Measurements from ENCODE around the gene TPGS2.

The TPGS2 gene

GRCh38 chr18:36808681-36809080 lies 20.1 kb downstream of the TPGS2 start:
- no peak overlapping the region for H3K4me3 Mint-ChIP-seq
- no peak for TF ChIP-seq CTCF (IDR thresholded peaks at IDR 0.05; ENCODE audit: unreplicated experiment in 3 of 3)
- peaks cover 47% of the 10 kb centered on the region for H3K36me3 Mint-ChIP-seq (ENCODE audit: low read depth)
- H3K27me3 Mint-ChIP-seq (ENCODE audit: low read depth): no peaks in the 10 kb centered on the region
- H3K9me3 Mint-ChIP-seq: no peaks in the 10 kb centered on the region
- no peaks in the 10 kb centered on the region for H3K4me1 Mint-ChIP-seq
- no peak overlapping the region for H3K27ac Mint-ChIP-seq

DNA sequence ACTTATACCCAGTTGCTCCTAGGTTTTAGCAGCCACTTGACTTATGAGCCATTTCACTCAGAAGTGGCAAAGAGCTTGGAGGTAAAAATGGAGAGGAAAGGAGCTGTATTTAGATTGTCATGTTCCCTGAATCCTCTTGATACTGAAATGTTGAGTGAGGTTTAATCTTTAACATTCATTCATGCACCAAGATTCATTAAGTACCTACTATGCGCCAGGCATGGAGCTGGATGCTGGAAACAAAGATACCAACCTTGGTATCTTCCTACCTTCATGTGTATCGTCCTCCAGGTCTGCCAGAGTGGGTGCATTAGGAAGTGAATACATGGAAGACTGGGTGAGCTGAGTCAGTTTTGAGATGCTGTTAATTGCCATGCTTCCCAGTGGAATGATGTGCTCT lies 23.7 kb downstream of the TPGS2 start:
- H3K4me1 Mint-ChIP-seq: no peaks in the 10 kb centered on the region
- H3K9me3 Mint-ChIP-seq: peaks cover 3% of the 10 kb centered on the region
- H3K27me3 Mint-ChIP-seq (ENCODE audit: low read depth): no peaks in the 10 kb centered on the region
- no peak overlapping the region for H3K27ac Mint-ChIP-seq
- H3K36me3 Mint-ChIP-seq (ENCODE audit: low read depth): peaks cover 72% of the 10 kb centered on the region
- TF ChIP-seq CTCF (IDR thresholded peaks at IDR 0.05; ENCODE audit: unreplicated experiment in 3 of 3): no peak
- H3K4me3 Mint-ChIP-seq: no peak overlapping the region

- no peak overlapping the region for H3K4me3 Mint-ChIP-seq
- no peaks in the 10 kb centered on the region for H3K4me1 Mint-ChIP-seq
- no peak overlapping the region for H3K27ac Mint-ChIP-seq
- peaks cover 79% of the 10 kb centered on the region for H3K36me3 Mint-ChIP-seq (ENCODE audit: low read depth)
- TF ChIP-seq CTCF (IDR thresholded peaks at IDR 0.05; ENCODE audit: unreplicated experiment in 3 of 3): no peak
- H3K9me3 Mint-ChIP-seq: peaks cover 3% of the 10 kb centered on the region
- H3K27me3 Mint-ChIP-seq (ENCODE audit: low read depth): no peaks in the 10 kb centered on the region
Measured at GRCh38 chr18:36798738-36799473, 29.9 kb downstream of the TPGS2 start.

DNA sequence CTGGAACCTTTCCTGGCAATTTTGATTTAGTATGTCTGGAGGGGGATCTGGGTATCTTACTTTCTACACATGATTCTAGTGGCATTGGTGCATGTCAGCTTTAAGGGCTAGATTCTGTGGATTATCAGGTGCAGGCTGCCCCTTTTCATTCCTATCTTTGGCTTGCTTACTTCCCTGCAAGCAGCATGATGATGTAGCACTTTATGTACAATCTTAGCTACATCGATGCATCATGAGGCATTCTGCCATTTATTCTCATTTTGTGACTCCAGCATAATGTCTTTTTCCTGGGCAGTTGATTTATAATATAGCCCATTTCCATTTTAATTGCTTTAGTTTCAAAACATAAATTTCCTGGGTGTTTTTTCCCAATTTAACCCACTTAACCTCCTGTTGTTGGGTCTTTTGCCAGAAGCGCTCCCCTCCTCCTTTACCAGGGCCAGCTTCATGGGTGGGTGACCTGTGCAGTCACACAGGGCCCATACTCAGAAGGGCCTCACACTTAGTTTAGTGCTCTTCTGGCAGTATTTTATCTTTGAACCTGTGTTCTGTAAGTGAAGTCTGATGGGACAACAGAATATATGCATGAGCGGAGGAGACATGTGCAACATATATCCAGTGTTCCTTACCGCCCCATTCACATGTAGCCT lies 36.0 kb downstream of the TPGS2 start:
- H3K9me3 Mint-ChIP-seq: no peaks in the 10 kb centered on the region
- no peak for TF ChIP-seq CTCF (IDR thresholded peaks at IDR 0.05; ENCODE audit: unreplicated experiment in 3 of 3)
- H3K27ac Mint-ChIP-seq: no peak overlapping the region
- H3K4me3 Mint-ChIP-seq: no peak overlapping the region
- no peaks in the 10 kb centered on the region for H3K27me3 Mint-ChIP-seq (ENCODE audit: low read depth)
- peaks cover 78% of the 10 kb centered on the region for H3K36me3 Mint-ChIP-seq (ENCODE audit: low read depth)
- no peaks in the 10 kb centered on the region for H3K4me1 Mint-ChIP-seq

GRCh38 chr18:36786686-36787085 lies 42.1 kb downstream of the TPGS2 start:
- peaks cover 40% of the 10 kb centered on the region for H3K36me3 Mint-ChIP-seq (ENCODE audit: low read depth)
- no peaks in the 10 kb centered on the region for H3K4me1 Mint-ChIP-seq
- no peaks in the 10 kb centered on the region for H3K27me3 Mint-ChIP-seq (ENCODE audit: low read depth)
- TF ChIP-seq CTCF (IDR thresholded peaks at IDR 0.05; ENCODE audit: unreplicated experiment in 3 of 3): no peak
- no peak overlapping the region for H3K4me3 Mint-ChIP-seq
- H3K27ac Mint-ChIP-seq: no peak overlapping the region
- no peaks in the 10 kb centered on the region for H3K9me3 Mint-ChIP-seq

- Mint-ChIP-seq H3K27ac (no peak overlapping the region), H3K36me3 (ENCODE audit: low read depth) (peaks cover 16% of the 10 kb centered on the region), H3K4me3 (no peak overlapping the region), H3K4me1 (no peaks in the 10 kb centered on the region), H3K27me3 (ENCODE audit: low read depth) (no peaks in the 10 kb centered on the region), H3K9me3 (no peaks in the 10 kb centered on the region)
- TF ChIP-seq CTCF (IDR thresholded peaks at IDR 0.05; ENCODE audit: unreplicated experiment in 3 of 3): no peak
Measured at GRCh38 chr18:36783792-36784191, 45.0 kb downstream of the TPGS2 start.
